Endothelial cell of umbilical vein (primary cell): ENCODE measurements around the gene ENO4. TPM values are rescaled to one million over a fixed set of nuclear protein-coding genes. Genes with fewer than 3 reads are reported as not detected.

Experiments used
- BruUV-seq: library from RNA; stranded (reverse); fragments of 400-500 nt; replicated peaks from 2 replicates; lab custom pipeline; 2021; lab: Mats Ljungman, UMichigan
- CTCF ChIA-PET: fragments of 300-600, 350-600 bp; sonication (Branson Sonifier 250); formaldehyde crosslinking; loops from one replicate; lab custom pipeline; 2021; ENCODE audit warnings: antibody characterized with exemption, inconsistent platforms; lab: Charles Lee
- POLR2A ChIA-PET: fragments of 300-600, 350-600 bp; sonication (Branson Sonifier 250); formaldehyde crosslinking; loops from one replicate; lab custom pipeline; 2021; ENCODE audit warnings: antibody characterized with exemption, inconsistent platforms; lab: Charles Lee
- DNase-seq: peaks from one replicate; pipeline ENCODE4 v3.0.0-alpha.2; 2011; ENCODE audit warnings: low read depth, low spot score
- FAIRE-seq: peaks from 2 replicates; lab custom pipeline; 2011; peaks lifted over from hg19 to GRCh38; lab: Jason Lieb, UNC
- H2AFZ ChIP-seq: 2 replicates; pipeline ENCODE4 v1.6.0; 2012; ENCODE audit warnings: low read depth, low read length, control low read depth, inconsistent platforms
- H3K27ac ChIP-seq: 2 replicates; pipeline ENCODE4 v1.5.1; 2011; ENCODE audit warnings: low read depth, mild to moderate bottlenecking, control low read depth, low read length, moderate library complexity; ENCODE audit not compliant: insufficient read depth
- H3K27me3 ChIP-seq, 2 experiments: 2 replicates each; pipeline versions ENCODE4 v1.6.0 to v1.6.1; 2011; ENCODE audit warnings: low read length in 2 of 2, mixed read lengths in 1 of 2; ENCODE audit not compliant: control insufficient read depth in 2 of 2, insufficient read depth in 2 of 2
- H3K36me3 ChIP-seq, 2 experiments: 2 replicates in 1 of 2; 3 replicates in 1 of 2; pipeline ENCODE4 v1.5.1; 2011; ENCODE audit warnings: low read length in 2 of 2, mild to moderate bottlenecking in 1 of 2, moderate library complexity in 1 of 2; ENCODE audit not compliant: control insufficient read depth in 2 of 2, insufficient read depth in 2 of 2; ENCODE audit errors: extremely low read depth in 1 of 2
- H3K4me1 ChIP-seq: 3 replicates; pipeline ENCODE4 v1.5.1; 2011; ENCODE audit warnings: mild to moderate bottlenecking, low read length; ENCODE audit not compliant: control insufficient read depth, insufficient read depth; ENCODE audit errors: extremely low read depth
- H3K4me2 ChIP-seq: 2 replicates; pipeline ENCODE4 v1.6.1; 2011; ENCODE audit warnings: low read length, control low read depth, mixed read lengths; ENCODE audit not compliant: insufficient read depth
- H3K4me3 ChIP-seq, 3 experiments: fragments of 200-600 bp in 1 of 3; sonication (generic), shearing (Covaris generic) in 1 of 3; replicated peaks in 1 of 3; 2 replicates each; pipeline ENCODE4 v1.5.1; 2011 to 2016; ENCODE audit warnings: control low read depth in 3 of 3, low read length in 3 of 3, mild to moderate bottlenecking in 2 of 3, inconsistent platforms in 1 of 3, low read depth in 1 of 3, moderate library complexity in 1 of 3; ENCODE audit not compliant: insufficient read depth in 1 of 3
- H3K79me2 ChIP-seq: 2 replicates; pipeline ENCODE4 v1.6.0; 2012; ENCODE audit warnings: low read length, inconsistent platforms; ENCODE audit not compliant: control insufficient read depth, insufficient read depth
- H3K9ac ChIP-seq: replicated peaks from 2 replicates; pipeline ENCODE3; 2011; ENCODE audit warnings: low read length, control low read depth; ENCODE audit not compliant: insufficient read depth; ENCODE audit errors: extremely low read depth
- H3K9me1 ChIP-seq: replicated peaks from 3 replicates; pipeline ENCODE4 v1.6.0; 2011; ENCODE audit warnings: mild to moderate bottlenecking, low read length; ENCODE audit not compliant: control insufficient read depth, insufficient read depth; ENCODE audit errors: extremely low read depth
- H3K9me3 ChIP-seq: replicated peaks from 2 replicates; pipeline ENCODE4 v1.5.1; 2012; ENCODE audit warnings: low read length, inconsistent platforms; ENCODE audit not compliant: control insufficient read depth, insufficient read depth
- H4K20me1 ChIP-seq: replicated peaks from 2 replicates; pipeline ENCODE3; 2011; ENCODE audit warnings: mild to moderate bottlenecking, low read length; ENCODE audit not compliant: control insufficient read depth, insufficient read depth; ENCODE audit errors: extremely low read depth
- EZH2 ChIP-seq: IDR thresholded peaks from 2 replicates; pipeline ENCODE4 v1.6.1; 2012; ENCODE audit warnings: borderline replicate concordance, low read depth, mild to moderate bottlenecking, moderate library complexity, low read length, inconsistent platforms; ENCODE audit not compliant: severe bottlenecking
- FOS ChIP-seq: IDR thresholded peaks from 2 replicates; pipeline ENCODE4 v1.6.1; 2011; ENCODE audit warnings: mild to moderate bottlenecking, low read length, moderate library complexity, borderline replicate concordance; ENCODE audit not compliant: insufficient read depth
- GATA2 ChIP-seq: IDR thresholded peaks from 2 replicates; pipeline ENCODE4 v1.7.0; 2011; ENCODE audit warnings: low read depth, mild to moderate bottlenecking, moderate library complexity, mixed read lengths, low read length; ENCODE audit not compliant: insufficient read length, insufficient read depth
- JUN ChIP-seq: IDR thresholded peaks from 2 replicates; pipeline ENCODE4 v1.6.1; 2011; ENCODE audit warnings: borderline replicate concordance, low read depth; ENCODE audit not compliant: insufficient read length, insufficient read depth
- MYC ChIP-seq: IDR thresholded peaks from one replicate; pipeline ENCODE4 v1.6.1; 2011; ENCODE audit warnings: mild to moderate bottlenecking, low read depth, low read length
- POLR2A ChIP-seq: IDR thresholded peaks from 2 replicates; pipeline ENCODE4 v1.6.1; 2012; ENCODE audit warnings: low read depth, mild to moderate bottlenecking, control low read depth, low read length
- POLR2AphosphoS5 ChIP-seq: IDR thresholded peaks from 2 replicates; pipeline ENCODE4 v1.6.1; 2012; ENCODE audit warnings: low read depth, mild to moderate bottlenecking, control low read depth, low read length, moderate library complexity; ENCODE audit not compliant: insufficient read depth
- dilution Hi-C: fragments of 300-500 bp; cut with MboI; formaldehyde crosslinking; loops from one replicate; pipeline ENCODE4 v1.15.0; 2019; ENCODE audit warnings: low sequenced_read_pairs; ENCODE audit not compliant: extremely low pct_ligation_motif_present
- intact Hi-C: fragments of 100-400 bp; cut with micrococcal nuclease; formaldehyde crosslinking; loops from one replicate; pipeline ENCODE4 v1.10.0; 2022
- polyA plus RNA-seq, 4 experiments: library from polyadenylated mRNA; depleted of rRNA in 3 of 4; stranded (reverse) in 3 of 4; unstranded in 1 of 4; fragments of >200 nt; gene quantifications; 2 replicates each; pipeline versions ENCODE4 v1.2.1 to v1.2.3, GENCODE V29; 2011 to 2012; ENCODE audit warnings: missing spikeins in 1 of 4
- total RNA-seq: library from RNA; stranded (reverse); gene quantifications from 2 replicates; pipeline ENCODE4 v1.2.3, GENCODE V29; 2021
- TF ChIP-seq, protein P1 (sequence below): IDR thresholded peaks from 2 replicates; pipeline ENCODE4 v1.6.1; 2011; ENCODE audit not compliant: insufficient read depth, insufficient read length
- TF ChIP-seq, protein P2 (sequence below), 2 donors: IDR thresholded peaks; 1 replicate in 1 of 2; 2 replicates in 1 of 2; pipeline ENCODE4 v1.5.1; 2011; ENCODE audit warnings: low read length in 2 of 2, mild to moderate bottlenecking in 2 of 2, moderate library complexity in 2 of 2, control low read depth in 1 of 2, inconsistent platforms in 1 of 2, low read depth in 1 of 2; ENCODE audit not compliant: insufficient read depth in 1 of 2; ENCODE audit errors: extremely low read depth in 1 of 2

The ENO4 gene
- total and polyA plus RNA-seq, 2 donors (not counting 3 experiments of a cell fraction or from before 2014, with no cell fraction given): 0.08 TPM; not detected in 1

DNA sequence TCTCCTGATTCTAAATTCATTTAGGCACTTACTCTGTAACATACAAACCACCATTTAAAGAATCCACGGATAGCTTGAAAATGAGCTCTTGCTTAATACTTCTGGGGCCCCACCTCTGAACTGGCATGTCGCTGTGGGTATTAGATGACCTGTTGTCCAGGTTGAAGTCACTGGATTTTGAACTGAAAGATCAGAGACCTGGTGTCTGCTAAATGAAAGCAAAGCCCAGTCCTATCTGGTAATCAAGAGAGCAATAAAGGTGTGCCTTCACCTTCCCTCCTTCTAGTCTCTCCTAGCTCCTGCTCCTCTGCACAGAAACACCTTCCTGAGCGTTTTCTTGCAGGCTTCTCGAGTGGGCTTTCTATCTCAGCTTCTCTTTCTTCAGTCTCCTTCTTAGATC, 4.4 kb downstream of the ENO4 start:
- H2AFZ ChIP-seq: no peak overlapping the region
- no peaks in the 10 kb centered on the region for H4K20me1 ChIP-seq
- TF ChIP-seq JUN (no peak), POLR2A (no peak), GATA2 (no peak), FOS (no peak), MYC (no peak), POLR2AphosphoS5 (no peak), EZH2 (no peak)
- TF ChIP-seq, protein P1, sequence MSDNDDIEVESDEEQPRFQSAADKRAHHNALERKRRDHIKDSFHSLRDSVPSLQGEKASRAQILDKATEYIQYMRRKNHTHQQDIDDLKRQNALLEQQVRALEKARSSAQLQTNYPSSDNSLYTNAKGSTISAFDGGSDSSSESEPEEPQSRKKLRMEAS: no peak
- TF ChIP-seq, protein P2, sequence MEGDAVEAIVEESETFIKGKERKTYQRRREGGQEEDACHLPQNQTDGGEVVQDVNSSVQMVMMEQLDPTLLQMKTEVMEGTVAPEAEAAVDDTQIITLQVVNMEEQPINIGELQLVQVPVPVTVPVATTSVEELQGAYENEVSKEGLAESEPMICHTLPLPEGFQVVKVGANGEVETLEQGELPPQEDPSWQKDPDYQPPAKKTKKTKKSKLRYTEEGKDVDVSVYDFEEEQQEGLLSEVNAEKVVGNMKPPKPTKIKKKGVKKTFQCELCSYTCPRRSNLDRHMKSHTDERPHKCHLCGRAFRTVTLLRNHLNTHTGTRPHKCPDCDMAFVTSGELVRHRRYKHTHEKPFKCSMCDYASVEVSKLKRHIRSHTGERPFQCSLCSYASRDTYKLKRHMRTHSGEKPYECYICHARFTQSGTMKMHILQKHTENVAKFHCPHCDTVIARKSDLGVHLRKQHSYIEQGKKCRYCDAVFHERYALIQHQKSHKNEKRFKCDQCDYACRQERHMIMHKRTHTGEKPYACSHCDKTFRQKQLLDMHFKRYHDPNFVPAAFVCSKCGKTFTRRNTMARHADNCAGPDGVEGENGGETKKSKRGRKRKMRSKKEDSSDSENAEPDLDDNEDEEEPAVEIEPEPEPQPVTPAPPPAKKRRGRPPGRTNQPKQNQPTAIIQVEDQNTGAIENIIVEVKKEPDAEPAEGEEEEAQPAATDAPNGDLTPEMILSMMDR (IDR thresholded peaks at IDR 0.05; ENCODE audit: extremely low read depth in 1 of 2, insufficient read depth in 1 of 2, low read depth in 1 of 2, low read length in 2 of 2): no peak
- no peaks in the 10 kb centered on the region for H3K9me1 ChIP-seq
- no peak overlapping the region for H3K27ac ChIP-seq
- H3K9me3 ChIP-seq: no peaks in the 10 kb centered on the region
- peaks cover 2% of the 10 kb centered on the region for H3K4me1 ChIP-seq
- H3K36me3 ChIP-seq: no peaks in the 10 kb centered on the region
- DNase-seq: no peak
- H3K4me3 ChIP-seq: no peak overlapping the region
- H3K79me2 ChIP-seq: no peaks in the 10 kb centered on the region
- H3K9ac ChIP-seq: no peak overlapping the region
- dilution Hi-C loops (no loop called here), intact Hi-C loops (no loop called here)
- no peak overlapping the region for H3K4me2 ChIP-seq
- ChIA-PET CTCF (interaction anchor here (0.9 kb wide), 1 partner anchor 321 kb away, joined by 4 read pairs; no protein-coding TSS in a partner anchor), POLR2A (no interaction called here)
- BruUV-seq: no TSS peak
- peaks cover 0 to 4% of the 10 kb centered on the region in 2 experiments for H3K27me3 ChIP-seq
- no peak for FAIRE-seq
